IMR-90 (cell line): ENCODE data around the gene IKZF3. TPM values are rescaled to one million over a fixed set of nuclear protein-coding genes. Genes with fewer than 3 reads are reported as not detected.

Source experiments
- ATAC-seq: fragments of 200-7000 bp; cut with Tn5 transposase; 2 replicates; pipeline ENCODE4 v1.9.1; 2020; ENCODE audit warnings: low read depth, mild to moderate bottlenecking, moderate library complexity
- BruUV-seq: library from RNA; stranded (reverse); fragments of 400-500 nt; replicated peaks from 2 replicates; lab custom pipeline; 2021; lab: Mats Ljungman, UMichigan
- CTCF ChIA-PET: fragments of 300-600 bp; formaldehyde crosslinking; extraction: SDS; loops from one replicate; lab custom pipeline; 2021; ENCODE audit warnings: antibody characterized with exemption; lab: Yijun Ruan, JAX
- POLR2A ChIA-PET: fragments of 300-600 bp; sonication (Branson Sonifier 250); formaldehyde crosslinking; loops from one replicate; lab custom pipeline; 2022; ENCODE audit warnings: antibody characterized with exemption; ENCODE audit not compliant: unreplicated experiment; lab: Charles Lee
- DNase-seq: peaks from one replicate; pipeline ENCODE4 v3.0.0; 2013
- H2AFZ ChIP-seq: replicated peaks from 2 replicates; pipeline ENCODE3; 2013; ENCODE audit warnings: low read length, mild to moderate bottlenecking; ENCODE audit not compliant: poor library complexity
- H2AK5ac ChIP-seq: 2 replicates; pipeline ENCODE4 v1.6.1; 2013; ENCODE audit warnings: low read depth, low read length, inconsistent platforms
- H2AK9ac ChIP-seq: replicated peaks from 2 replicates; pipeline ENCODE3; 2013; ENCODE audit warnings: mild to moderate bottlenecking, low read depth, low read length, moderate library complexity; ENCODE audit not compliant: poor library complexity
- H2BK120ac ChIP-seq: 2 replicates; pipeline ENCODE4 v1.6.1; 2013; ENCODE audit warnings: low read depth, low read length, inconsistent platforms
- H2BK15ac ChIP-seq: 3 replicates; pipeline ENCODE4 v1.6.1; 2013; ENCODE audit warnings: low read depth, low read length, inconsistent platforms
- H2BK20ac ChIP-seq: 2 replicates; pipeline ENCODE4 v1.6.1; 2013; ENCODE audit warnings: low read depth, mild to moderate bottlenecking, inconsistent platforms, low read length, moderate library complexity
- H2BK5ac ChIP-seq: 2 replicates; pipeline ENCODE4 v1.6.1; 2013; ENCODE audit warnings: mild to moderate bottlenecking, low read depth, low read length, inconsistent platforms; ENCODE audit not compliant: poor library complexity, severe bottlenecking
- H3K14ac ChIP-seq: replicated peaks from 2 replicates; pipeline ENCODE4 v1.6.1; 2013; ENCODE audit warnings: low read depth, low read length, inconsistent platforms
- H3K18ac ChIP-seq: 2 replicates; pipeline ENCODE4 v1.6.1; 2013; ENCODE audit warnings: low read depth, low read length, control low read depth
- H3K23ac ChIP-seq: 2 replicates; pipeline ENCODE4 v1.6.1; 2013; ENCODE audit warnings: low read depth, low read length, inconsistent platforms
- H3K27ac ChIP-seq: 2 replicates; pipeline ENCODE4 v1.5.1; 2013; ENCODE audit warnings: mild to moderate bottlenecking, control low read depth, low read length; ENCODE audit not compliant: insufficient read depth
- H3K27me3 ChIP-seq: 2 replicates; pipeline ENCODE4 v1.6.1; 2013; ENCODE audit warnings: low read length; ENCODE audit not compliant: control insufficient read depth, insufficient read depth
- H3K36me3 ChIP-seq: 2 replicates; pipeline ENCODE4 v1.6.1; 2013; ENCODE audit warnings: low read length, mixed read lengths; ENCODE audit not compliant: control insufficient read depth, insufficient read depth
- H3K4ac ChIP-seq: 2 replicates; pipeline ENCODE4 v1.6.1; 2013; ENCODE audit warnings: low read depth, low read length, inconsistent platforms
- H3K4me1 ChIP-seq: 2 replicates; pipeline ENCODE4 v1.6.1; 2013; ENCODE audit warnings: low read length, mixed read lengths; ENCODE audit not compliant: control insufficient read depth, insufficient read depth
- H3K4me2 ChIP-seq: 2 replicates; pipeline ENCODE4 v1.6.1; 2013; ENCODE audit warnings: low read depth, mild to moderate bottlenecking, control low read depth, low read length, moderate library complexity
- H3K4me3 ChIP-seq: 2 replicates; pipeline ENCODE4 v1.5.1; 2013; ENCODE audit warnings: low read depth, mild to moderate bottlenecking, control low read depth, low read length, moderate library complexity; ENCODE audit not compliant: insufficient read depth
- H3K56ac ChIP-seq: 2 replicates; pipeline ENCODE4 v1.6.1; 2013; ENCODE audit warnings: low read length, inconsistent platforms; ENCODE audit not compliant: insufficient read depth; ENCODE audit errors: extremely low read depth
- H3K79me1 ChIP-seq, 2 experiments: 2 replicates each; pipeline ENCODE4 v1.6.1; 2013; ENCODE audit warnings: low read length in 2 of 2, inconsistent platforms in 1 of 2, low read depth in 1 of 2
- H3K9ac ChIP-seq: 2 replicates; pipeline ENCODE4 v1.6.1; 2013; ENCODE audit warnings: low read depth, low read length, control low read depth
- H3K9me1 ChIP-seq: 2 replicates; pipeline ENCODE4 v1.6.1; 2013; ENCODE audit warnings: low read length, inconsistent platforms; ENCODE audit not compliant: insufficient read depth
- H3K9me3 ChIP-seq: 2 replicates; pipeline ENCODE4 v1.6.1; 2013; ENCODE audit warnings: low read length; ENCODE audit not compliant: control insufficient read depth, insufficient read depth
- H4K20me1 ChIP-seq: 2 replicates; pipeline ENCODE4 v1.6.1; 2013; ENCODE audit warnings: low read length, inconsistent platforms; ENCODE audit not compliant: insufficient read depth
- H4K5ac ChIP-seq: 2 replicates; pipeline ENCODE4 v1.6.1; 2013; ENCODE audit warnings: mild to moderate bottlenecking, low read depth, low read length, control low read depth
- H4K8ac ChIP-seq, 2 experiments: 2 replicates each; pipeline ENCODE4 v1.6.1; 2013; ENCODE audit warnings: low read depth in 2 of 2, low read length in 2 of 2, control low read depth in 1 of 2, inconsistent platforms in 1 of 2
- H4K91ac ChIP-seq: 2 replicates; pipeline ENCODE4 v1.6.1; 2013; ENCODE audit warnings: low read depth, low read length, inconsistent platforms; ENCODE audit not compliant: insufficient read depth
- BHLHE40 ChIP-seq: fragments of 150-350 bp; IDR thresholded peaks from 2 replicates; pipeline ENCODE4 v1.6.1; 2016; ENCODE audit warnings: mild to moderate bottlenecking, low read depth, low read length
- MAFK ChIP-seq: IDR thresholded peaks from 2 replicates; pipeline ENCODE4 v1.6.1; 2012; ENCODE audit warnings: low read depth, low read length, improper control_type of control experiment
- MAZ ChIP-seq: IDR thresholded peaks from 2 replicates; pipeline ENCODE4 v1.6.1; 2012; ENCODE audit warnings: low read depth, mild to moderate bottlenecking, low read length, improper control_type of control experiment, moderate library complexity, borderline replicate concordance
- MXI1 ChIP-seq: IDR thresholded peaks from 2 replicates; pipeline ENCODE4 v1.6.1; 2012; ENCODE audit warnings: low read depth, mild to moderate bottlenecking, low read length, moderate library complexity, borderline replicate concordance
- NFE2L2 ChIP-seq: fragments of 150-350 bp; IDR thresholded peaks from 2 replicates; pipeline ENCODE4 v1.6.1; 2016; ENCODE audit warnings: low read depth, mild to moderate bottlenecking, low read length
- RAD21 ChIP-seq: IDR thresholded peaks from 2 replicates; pipeline ENCODE4 v1.6.1; 2012; ENCODE audit warnings: low read length, improper control_type of control experiment
- RCOR1 ChIP-seq: IDR thresholded peaks from 2 replicates; pipeline ENCODE4 v1.6.1; 2012; ENCODE audit warnings: mild to moderate bottlenecking, low read length, improper control_type of control experiment; ENCODE audit not compliant: insufficient replicate concordance
- SMC3 ChIP-seq: fragments of 150-350 bp; IDR thresholded peaks from 2 replicates; pipeline ENCODE4 v1.6.1; 2016; ENCODE audit warnings: low read depth, mild to moderate bottlenecking, antibody characterized with exemption, low read length, moderate library complexity
- WGBS, 2 experiments: methylation state at CpG; one replicate each; pipeline versions ENCODE4 v1.1.5 to v1.1.7; 2013; ENCODE audit warnings: missing lambda C conversion rate in 2 of 2; ENCODE audit not compliant: insufficient read length in 1 of 2; ENCODE audit errors: extremely low coverage in 2 of 2; 5-methylcytosine and 5-hydroxymethylcytosine counted together
- dilution Hi-C: fragments of 300-500 bp; cut with HindIII; formaldehyde crosslinking; loops from one replicate; pipeline ENCODE4 v1.14.3; 2018; ENCODE audit warnings: low sequenced_read_pairs; ENCODE audit not compliant: unreplicated experiment
- in situ Hi-C: fragments of 300-500 bp; cut with MboI; formaldehyde crosslinking; loops from 3 replicates; pipeline ENCODE4 v1.14.3; 2019; ENCODE audit warnings: low sequenced_read_pairs, inconsistent platforms, mixed read lengths
- intact Hi-C: fragments of 100-400 bp; cut with micrococcal nuclease; formaldehyde crosslinking; loops from 2 replicates; pipeline ENCODE4 v1.10.0; 2022
- polyA plus RNA-seq, 3 experiments: library from polyadenylated mRNA; depleted of rRNA; stranded (reverse); fragments of >200 nt; gene quantifications; 2 replicates each; pipeline ENCODE4 v1.2.3, GENCODE V29; 2012; ENCODE audit warnings: low replicate concordance in 1 of 3
- total RNA-seq: library from RNA; depleted of rRNA; stranded (reverse); fragments of >200 nt; gene quantifications from 2 replicates; pipeline ENCODE4 v1.2.3, GENCODE V29; 2012
- TF ChIP-seq, protein P1 (sequence below): fragments of 150-350 bp; IDR thresholded peaks from 2 replicates; pipeline ENCODE4 v1.6.1; 2016; ENCODE audit warnings: low read depth, mild to moderate bottlenecking, low read length, moderate library complexity, borderline replicate concordance

IKZF3 gene
- total and polyA plus RNA-seq, 2 of the 4 experiments (the other 2 are of a cell fraction): not detected

DNA sequence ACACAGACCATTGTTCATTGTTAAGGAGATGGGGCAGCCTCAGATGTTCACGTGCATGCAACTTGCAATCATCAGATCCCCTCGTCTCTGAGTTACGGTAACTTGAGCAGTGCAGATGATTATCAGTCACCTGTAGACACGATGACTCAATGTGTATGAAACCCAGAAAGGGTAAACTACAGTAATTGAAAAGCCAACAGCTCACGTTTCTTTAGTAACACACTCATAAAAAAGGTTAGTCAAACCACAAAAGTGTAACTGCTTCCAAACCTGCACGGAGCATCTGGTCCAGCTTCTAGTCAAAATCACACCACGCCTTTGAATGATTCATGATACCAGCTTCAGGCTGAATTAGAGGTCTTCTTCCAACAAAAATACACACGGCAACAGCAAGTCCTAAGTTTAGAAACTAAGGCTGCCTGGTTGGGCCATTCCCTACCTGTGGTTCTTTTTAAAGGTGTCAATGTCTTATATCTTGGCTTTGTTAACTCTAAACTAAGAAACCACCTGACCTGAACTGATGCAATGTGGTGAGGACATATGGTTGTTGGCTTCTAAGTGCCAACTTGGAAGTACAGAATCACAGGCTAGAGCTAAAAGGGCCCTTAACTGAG lies 94.0 kb downstream of the IKZF3 start:
- no peaks in the 10 kb centered on the region for H3K9me1 ChIP-seq
- ChIA-PET CTCF (no interaction called here), POLR2A (no interaction called here)
- TF ChIP-seq MAZ: no peak
- peak; percentile 38; the same call in 1 of the 2 replicates for TF ChIP-seq BHLHE40
- TF ChIP-seq MXI1: no peak
- TF ChIP-seq NFE2L2: no peak
- TF ChIP-seq RAD21: no peak
- TF ChIP-seq MAFK: no peak
- TF ChIP-seq, protein P1, sequence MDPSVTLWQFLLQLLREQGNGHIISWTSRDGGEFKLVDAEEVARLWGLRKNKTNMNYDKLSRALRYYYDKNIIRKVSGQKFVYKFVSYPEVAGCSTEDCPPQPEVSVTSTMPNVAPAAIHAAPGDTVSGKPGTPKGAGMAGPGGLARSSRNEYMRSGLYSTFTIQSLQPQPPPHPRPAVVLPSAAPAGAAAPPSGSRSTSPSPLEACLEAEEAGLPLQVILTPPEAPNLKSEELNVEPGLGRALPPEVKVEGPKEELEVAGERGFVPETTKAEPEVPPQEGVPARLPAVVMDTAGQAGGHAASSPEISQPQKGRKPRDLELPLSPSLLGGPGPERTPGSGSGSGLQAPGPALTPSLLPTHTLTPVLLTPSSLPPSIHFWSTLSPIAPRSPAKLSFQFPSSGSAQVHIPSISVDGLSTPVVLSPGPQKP: no peak
- TF ChIP-seq SMC3: no peak
- no peak for TF ChIP-seq RCOR1
- no peak overlapping the region for H4K8ac ChIP-seq
- H3K9me3 ChIP-seq: peaks cover 7% of the 10 kb centered on the region
- H3K4me2 ChIP-seq: no peak overlapping the region
- H3K14ac ChIP-seq: no peak overlapping the region
- no peak overlapping the region for H3K23ac ChIP-seq
- BruUV-seq: no TSS peak
- in situ Hi-C loops (loop anchor here (10.0 kb wide), 1 partner anchor 205 kb away; no protein-coding TSS in a partner anchor), dilution Hi-C loops (no loop called here), intact Hi-C loops (no loop called here)
- H2BK5ac ChIP-seq: no peak overlapping the region
- H3K79me1 ChIP-seq: no peaks in the 10 kb centered on the region
- no peak overlapping the region for H2BK20ac ChIP-seq
- no peak overlapping the region for H3K18ac ChIP-seq
- no peaks in the 10 kb centered on the region for H3K4me1 ChIP-seq
- H3K56ac ChIP-seq: no peak overlapping the region
- H4K5ac ChIP-seq: no peak overlapping the region
- H3K9ac ChIP-seq: no peak overlapping the region
- H2AK9ac ChIP-seq: no peak overlapping the region
- no peak overlapping the region for H2AK5ac ChIP-seq
- H3K4me3 ChIP-seq: no peak overlapping the region
- no peaks in the 10 kb centered on the region for H3K36me3 ChIP-seq
- 31% methylated on average over 3 of the region's 8 CpGs; no CpG with 5 or more reads in 1 of the 2 experiments for WGBS, 2 experiments
- no peak overlapping the region for H2BK120ac ChIP-seq
- no peak overlapping the region for H2BK15ac ChIP-seq
- DNase-seq (peak; percentile 32), ATAC-seq (no peak)
- H2AFZ ChIP-seq: no peak overlapping the region
- H3K27ac ChIP-seq: no peak overlapping the region
- no peak overlapping the region for H4K91ac ChIP-seq
- H3K27me3 ChIP-seq: peaks cover 64% of the 10 kb centered on the region
- no peaks in the 10 kb centered on the region for H4K20me1 ChIP-seq
- no peak overlapping the region for H3K4ac ChIP-seq
